Adrenal gland (tissue), 5 donors: ENCODE results near the gene FAM161B.

Experiments used
- CTCF ChIP-seq, 6 experiments: fragments of 450-650 bp in 4 of 6; fragments of 200-600 bp in 2 of 6; sonication (generic) in 1 of 6; IDR thresholded peaks; 1 replicate in 5 of 6; 2 replicates in 1 of 6; pipeline versions ENCODE4 v1.5.1 to v1.8.0; 2016 to 2021; ENCODE audit warnings: antibody characterized with exemption in 6 of 6, mild to moderate bottlenecking in 2 of 6, moderate library complexity in 1 of 6
- POLR2A ChIP-seq, 2 donors: fragments of 450-650 bp; IDR thresholded peaks; one replicate each; pipeline ENCODE4 v1.6.1; 2017; ENCODE audit warnings: antibody characterized with exemption in 2 of 2, mild to moderate bottlenecking in 2 of 2, moderate library complexity in 1 of 2
- donor health status: DM: no; HTN: no; CAD: no.

- TF ChIP-seq POLR2A (IDR thresholded peaks at IDR 0.05) (no peak), CTCF (IDR thresholded peaks at IDR 0.05) (no peak)
Measured at GRCh38 chr14:73943083-73943482, 6.8 kb downstream of the FAM161B start.
